Stimulated activated memory B cell treated with anti-CD40 and anti-IgM and Interleukin-4, amounts not matched to agents 10 μg/mL and 1 μg/mL and 100 μg/mL, for 72 hours (primary cell): Measurements from ENCODE around the gene PDE3B.
A peak's percentile ranks its signal among the peaks of the same experiment; 100 is the strongest.
"Not testable (repeated sequence)": the region's sequence is repeated elsewhere in the genome, so short reads cannot be mapped to it uniquely, and the experiment has no call there.

ENCODE experiments used
- ATAC-seq: fragments of 150-1000 bp; cut with Tn5 transposase; 2 replicates; pipeline ENCODE4 v1.10.0; 2021
- H3K27ac Mint-ChIP-seq: one replicate; pipeline ENCODE4 v1.8.0; 2022; ENCODE audit warnings: mild to moderate bottlenecking, mixed read lengths
- H3K27me3 Mint-ChIP-seq: one replicate; pipeline ENCODE4 v1.8.0; 2022; ENCODE audit warnings: mixed read lengths
- H3K36me3 Mint-ChIP-seq: one replicate; pipeline ENCODE4 v1.8.0; 2022; ENCODE audit warnings: mixed read lengths
- H3K4me1 Mint-ChIP-seq: one replicate; pipeline ENCODE4 v1.8.0; 2022; ENCODE audit warnings: mixed read lengths
- H3K4me3 Mint-ChIP-seq: one replicate; pipeline ENCODE4 v1.8.0; 2022; ENCODE audit warnings: mild to moderate bottlenecking, moderate library complexity, mixed read lengths
- H3K9me3 Mint-ChIP-seq: one replicate; pipeline ENCODE4 v1.8.0; 2022; ENCODE audit warnings: mixed read lengths

PDE3B gene

DNA sequence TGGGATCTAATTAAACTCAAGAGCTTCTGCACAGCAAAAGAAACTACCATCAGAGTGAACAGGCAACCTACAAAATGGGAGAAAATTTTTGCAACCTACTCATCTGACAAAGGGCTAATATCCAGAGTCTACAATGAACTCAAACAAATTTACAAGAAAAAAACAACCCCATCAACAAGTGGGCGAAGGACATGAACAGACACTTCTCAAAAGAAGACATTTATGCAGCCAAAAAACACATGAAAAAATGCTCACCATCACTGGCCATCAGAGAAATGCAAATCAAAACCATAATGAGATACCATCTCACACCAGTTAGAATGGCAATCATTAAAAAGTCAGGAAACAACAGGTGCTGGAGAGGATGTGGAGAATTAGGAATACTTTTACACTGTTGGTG is 240.1 kb downstream of the PDE3B start:
- H3K4me3 Mint-ChIP-seq, H3K9me3 Mint-ChIP-seq, ATAC-seq, H3K27ac Mint-ChIP-seq, H3K27me3 Mint-ChIP-seq: not testable (repeated sequence)
- Mint-ChIP-seq H3K36me3 (peaks cover 18% of the 10 kb centered on the region), H3K4me1 (peaks cover 31% of the 10 kb centered on the region)

DNA sequence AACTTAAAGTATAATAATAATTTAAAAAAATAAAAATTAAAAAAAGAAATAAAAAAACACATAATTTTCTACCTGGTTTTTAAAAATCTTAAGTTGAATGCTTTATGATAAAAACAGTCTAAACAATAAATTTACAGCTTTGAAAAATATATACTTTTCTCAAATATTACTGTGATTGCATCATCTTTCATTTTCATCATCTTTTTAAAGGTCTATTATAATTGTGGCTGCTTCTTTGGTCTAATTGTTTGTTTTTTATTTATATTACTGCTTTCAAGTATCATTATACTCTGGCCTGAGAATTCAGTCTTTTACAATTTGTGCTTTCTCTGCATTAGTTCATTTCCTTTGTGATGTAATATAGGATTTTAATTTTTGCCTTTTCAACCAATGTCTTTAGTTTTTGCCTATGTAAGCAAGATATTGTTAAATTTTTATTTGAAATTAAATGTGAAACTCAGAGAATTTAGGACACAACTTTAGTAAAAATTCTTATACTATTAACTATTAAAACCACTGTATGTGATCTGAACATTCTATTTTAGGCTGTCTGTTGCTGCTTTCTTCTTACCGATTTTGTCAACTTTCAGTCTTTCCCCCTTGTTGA is 241.2 kb downstream of the PDE3B start:
- Mint-ChIP-seq H3K9me3 (no peaks in the 10 kb centered on the region), H3K36me3 (peaks cover 18% of the 10 kb centered on the region), H3K27ac (no peak overlapping the region), H3K4me3 (no peak overlapping the region), H3K27me3 (no peaks in the 10 kb centered on the region), H3K4me1 (peaks cover 32% of the 10 kb centered on the region)
- ATAC-seq: no peak

DNA sequence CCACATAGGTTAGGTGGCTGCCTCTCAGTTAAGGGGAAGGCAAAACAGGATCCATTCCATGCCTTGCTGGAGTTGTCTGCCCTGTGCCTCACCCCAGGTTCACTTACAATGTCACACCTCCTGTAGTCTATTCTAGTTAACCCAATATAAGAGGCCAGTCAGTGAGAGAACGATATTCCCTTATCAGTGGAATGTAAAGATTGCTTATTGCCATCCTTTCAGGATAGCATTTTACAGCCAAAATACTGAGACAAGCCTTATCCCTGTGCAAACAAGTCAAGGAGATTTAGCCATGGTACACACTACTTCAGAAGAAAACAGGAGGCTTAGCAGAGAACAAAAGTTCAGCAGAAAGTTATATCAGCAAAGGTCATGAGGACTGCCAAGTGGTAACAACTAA is 242.9 kb downstream of the PDE3B start:
- no peak overlapping the region for H3K4me3 Mint-ChIP-seq
- H3K4me1 Mint-ChIP-seq: peaks cover 42% of the 10 kb centered on the region
- ATAC-seq: no peak
- H3K9me3 Mint-ChIP-seq: no peaks in the 10 kb centered on the region
- peaks cover 14% of the 10 kb centered on the region for H3K36me3 Mint-ChIP-seq
- H3K27me3 Mint-ChIP-seq: no peaks in the 10 kb centered on the region
- H3K27ac Mint-ChIP-seq: peak overlapping the region; percentile 15

DNA sequence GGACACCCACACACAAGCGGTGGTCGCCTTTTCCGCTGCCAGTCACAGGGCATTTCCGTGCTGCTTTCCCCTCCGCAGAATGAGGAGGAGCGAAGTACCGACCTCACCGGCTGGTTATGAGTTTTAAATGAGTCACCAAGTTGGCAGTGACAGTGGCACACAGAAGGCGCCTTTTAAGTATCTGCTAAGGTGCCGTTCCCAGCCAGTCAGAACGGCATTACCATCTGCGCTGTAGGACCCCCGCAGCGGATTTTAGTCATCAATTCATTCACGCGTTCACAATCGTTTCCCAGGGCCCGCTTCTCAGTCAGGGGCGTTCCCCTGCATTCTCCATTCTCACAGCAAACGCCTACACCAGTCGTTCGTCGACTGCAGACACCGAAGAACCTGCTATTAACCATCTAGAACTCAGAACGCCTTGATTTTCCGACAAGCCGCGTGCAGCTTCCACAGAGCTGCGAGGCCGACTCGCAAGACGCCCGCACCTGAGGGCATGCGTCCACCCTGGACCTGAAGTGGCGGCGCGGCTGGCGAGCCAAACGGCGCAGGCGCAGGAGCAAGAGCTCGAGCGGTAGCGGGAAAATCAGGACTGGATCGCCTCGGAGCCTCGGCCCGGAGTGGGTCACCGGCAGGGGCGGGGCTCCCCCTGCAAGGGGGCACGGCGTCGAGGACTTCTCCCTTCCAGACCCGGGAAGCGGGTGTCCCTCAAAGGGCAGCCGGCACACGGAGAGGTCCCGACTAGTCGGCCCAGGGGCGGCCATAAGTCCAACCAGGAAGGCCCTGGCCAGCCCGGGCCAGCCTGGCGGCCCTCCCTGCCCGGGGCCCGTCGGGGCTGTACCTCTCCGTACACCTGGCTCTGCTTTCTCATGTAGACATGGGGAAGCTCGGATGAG is 247.8 kb downstream of the PDE3B start:
- Mint-ChIP-seq H3K27ac (peak overlapping the region; percentile 94), H3K4me1 (peaks cover 37% of the 10 kb centered on the region), H3K4me3 (peak overlapping the region; percentile 90), H3K27me3 (no peaks in the 10 kb centered on the region), H3K36me3 (no peaks in the 10 kb centered on the region), H3K9me3 (no peaks in the 10 kb centered on the region)
- peak; percentile 78 for ATAC-seq

DNA sequence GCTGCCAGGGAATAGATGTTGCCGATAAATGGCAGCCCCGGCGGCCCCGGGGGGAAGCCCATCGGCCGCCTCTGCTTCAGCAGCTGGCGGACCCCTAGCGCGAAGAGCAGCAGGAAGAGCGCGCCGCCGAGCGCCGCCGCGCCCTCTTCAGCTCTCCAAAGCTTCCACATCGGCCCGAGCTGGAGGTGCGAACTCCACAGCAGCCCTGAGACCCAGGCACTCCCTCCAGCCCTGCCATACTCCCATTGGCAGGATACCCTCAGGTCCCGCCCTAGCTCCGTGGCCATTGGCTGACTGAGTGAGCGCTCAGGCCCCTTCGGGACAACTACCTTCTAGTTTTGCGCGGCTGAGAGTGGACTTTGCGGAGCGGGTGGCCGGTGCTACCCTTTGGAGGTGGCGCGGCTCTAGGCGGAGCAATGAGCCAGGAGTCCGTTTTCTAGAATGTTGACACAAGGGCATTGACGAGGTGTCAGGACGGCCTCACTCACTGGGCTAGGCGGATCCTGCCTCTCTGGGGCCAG is 248.5 kb downstream of the PDE3B start, which contains the start of gene CYP2R1:
Gene CYP2R1 (minus strand): TSS at position 196 of the 521 bp plus-strand sequence. CDS start 26 bp downstream, at position 170.
- peak within 1 kb of the TSS; percentile 90 for H3K4me3 Mint-ChIP-seq
- peak within 1 kb of the TSS; percentile 94 for H3K27ac Mint-ChIP-seq
- H3K9me3 Mint-ChIP-seq: no peaks in the 10 kb centered on the region
- H3K4me1 Mint-ChIP-seq: peaks cover 30% of the 10 kb centered on the region
- no peaks in the 10 kb centered on the region for H3K27me3 Mint-ChIP-seq
- ATAC-seq: peak; percentile 96
- H3K36me3 Mint-ChIP-seq: no peaks in the 10 kb centered on the region

DNA sequence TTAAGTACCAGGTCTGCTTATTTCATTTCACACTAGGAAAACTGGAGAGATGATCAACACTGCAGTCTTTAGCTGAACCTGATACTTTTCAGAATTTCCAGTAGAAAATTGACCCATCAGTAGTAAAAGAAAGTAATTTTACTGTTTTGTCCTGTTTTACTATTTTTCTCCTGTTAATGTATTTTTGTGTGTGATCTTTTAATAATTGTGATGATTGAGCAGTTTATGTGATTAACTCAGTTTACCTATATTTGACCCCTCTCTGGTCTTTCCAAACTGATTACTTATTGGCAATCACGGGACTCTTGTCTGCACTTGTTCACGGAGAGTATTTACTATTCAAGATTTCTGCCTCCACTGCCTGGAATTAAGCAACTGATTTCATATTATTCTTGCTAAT is 249.0 kb downstream of the PDE3B start:
- Mint-ChIP-seq H3K27me3 (no peaks in the 10 kb centered on the region), H3K4me1 (peaks cover 27% of the 10 kb centered on the region), H3K27ac (peak overlapping the region; percentile 94), H3K9me3 (no peaks in the 10 kb centered on the region), H3K36me3 (no peaks in the 10 kb centered on the region), H3K4me3 (peak overlapping the region; percentile 90)
- ATAC-seq: no peak

DNA sequence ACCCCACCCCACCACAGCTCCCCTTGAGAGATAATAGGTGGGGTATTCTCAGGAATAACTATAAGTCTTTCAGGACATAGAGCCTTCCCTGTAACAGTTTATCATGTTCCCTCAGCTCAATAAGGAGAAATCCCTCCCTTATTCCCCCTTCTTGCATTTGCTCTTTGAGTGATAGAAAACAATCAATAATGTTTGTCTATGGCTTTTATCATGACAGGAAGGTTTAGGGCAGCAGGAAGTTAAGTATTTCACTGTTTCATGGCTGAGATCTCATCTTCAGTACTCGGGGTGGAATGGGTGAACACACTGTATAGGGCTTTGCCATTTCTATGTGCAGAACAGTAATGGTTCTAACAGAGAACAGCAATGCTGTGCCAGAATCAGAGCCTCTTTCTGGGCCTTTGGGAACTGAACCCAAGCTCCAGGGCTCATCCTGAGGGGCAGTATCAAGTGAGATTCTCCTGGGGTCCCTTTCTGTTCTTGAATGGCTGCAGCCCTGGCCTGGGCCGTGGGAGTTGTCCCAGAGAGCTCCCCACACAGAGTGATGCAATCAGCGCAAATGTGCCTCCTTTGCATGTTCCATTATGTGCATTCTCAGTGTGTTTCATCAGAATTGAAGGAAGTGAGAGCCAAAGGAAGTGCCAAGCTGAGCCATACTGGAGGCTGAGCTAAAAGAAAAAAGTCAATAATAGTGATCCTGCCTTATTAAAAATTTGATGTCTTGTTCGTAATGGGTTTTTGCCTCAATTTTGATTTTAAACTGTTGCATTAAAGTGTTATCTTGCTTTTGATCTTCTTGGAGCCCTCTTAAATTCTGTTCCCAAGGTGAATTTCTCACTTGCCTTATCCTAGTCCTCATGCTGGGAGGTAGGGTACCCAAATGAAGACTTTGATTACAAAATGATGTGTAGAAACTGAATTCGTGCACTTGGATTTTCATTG is 251.3 kb downstream of the PDE3B start:
- ATAC-seq: no peak
- Mint-ChIP-seq H3K36me3 (no peaks in the 10 kb centered on the region), H3K4me1 (peaks cover 16% of the 10 kb centered on the region), H3K27ac (peak overlapping the region; percentile 29), H3K9me3 (no peaks in the 10 kb centered on the region), H3K4me3 (no peak overlapping the region), H3K27me3 (no peaks in the 10 kb centered on the region)

DNA sequence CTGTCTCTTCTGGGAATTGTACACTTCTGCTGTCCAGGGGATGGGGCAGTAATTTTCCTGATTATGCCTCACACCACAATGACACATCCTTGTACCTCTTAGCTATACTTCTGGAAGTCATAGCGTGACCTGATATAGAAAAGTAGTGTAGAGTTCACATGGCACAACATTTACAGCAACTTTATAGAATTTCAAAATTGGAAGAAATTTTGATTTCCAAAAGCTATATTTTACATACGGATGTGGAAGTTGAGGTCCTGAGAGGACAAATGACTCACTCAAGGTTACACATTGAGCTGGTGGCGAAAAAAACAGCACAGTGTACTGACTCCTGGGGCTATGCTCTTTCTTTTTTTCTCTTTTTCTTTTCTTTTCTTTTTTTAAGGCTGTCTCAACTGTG is 254.8 kb downstream of the PDE3B start:
- H3K36me3 Mint-ChIP-seq: no peaks in the 10 kb centered on the region
- ATAC-seq: no peak
- peaks cover 5% of the 10 kb centered on the region for H3K4me1 Mint-ChIP-seq
- H3K27ac Mint-ChIP-seq: peak overlapping the region; percentile 33
- H3K27me3 Mint-ChIP-seq: peaks cover 7% of the 10 kb centered on the region
- no peaks in the 10 kb centered on the region for H3K9me3 Mint-ChIP-seq
- no peak overlapping the region for H3K4me3 Mint-ChIP-seq

DNA sequence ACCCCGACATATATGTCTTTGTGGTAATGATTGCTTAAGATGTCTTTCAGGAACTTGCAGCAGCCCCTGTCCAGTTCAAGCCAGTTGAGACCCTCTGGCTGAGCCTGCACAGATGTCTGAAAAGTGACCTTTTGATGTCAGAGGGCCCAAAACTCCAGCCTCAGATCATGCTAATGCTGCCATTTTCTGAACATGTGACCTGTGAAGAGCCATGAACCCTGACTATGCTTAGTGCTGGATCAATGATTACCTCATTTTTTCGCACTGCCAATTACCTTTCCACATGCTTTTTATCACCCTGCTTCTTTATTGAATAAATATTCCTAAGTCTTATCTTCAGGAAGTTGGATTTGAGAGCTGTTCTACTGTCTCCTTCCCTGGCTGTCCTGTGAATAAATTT is 255.3 kb downstream of the PDE3B start:
- no peak for ATAC-seq
- H3K4me3 Mint-ChIP-seq: no peak overlapping the region
- H3K36me3 Mint-ChIP-seq: no peaks in the 10 kb centered on the region
- no peaks in the 10 kb centered on the region for H3K9me3 Mint-ChIP-seq
- H3K27me3 Mint-ChIP-seq: peaks cover 7% of the 10 kb centered on the region
- peaks cover 5% of the 10 kb centered on the region for H3K4me1 Mint-ChIP-seq
- peak overlapping the region; percentile 33 for H3K27ac Mint-ChIP-seq

DNA sequence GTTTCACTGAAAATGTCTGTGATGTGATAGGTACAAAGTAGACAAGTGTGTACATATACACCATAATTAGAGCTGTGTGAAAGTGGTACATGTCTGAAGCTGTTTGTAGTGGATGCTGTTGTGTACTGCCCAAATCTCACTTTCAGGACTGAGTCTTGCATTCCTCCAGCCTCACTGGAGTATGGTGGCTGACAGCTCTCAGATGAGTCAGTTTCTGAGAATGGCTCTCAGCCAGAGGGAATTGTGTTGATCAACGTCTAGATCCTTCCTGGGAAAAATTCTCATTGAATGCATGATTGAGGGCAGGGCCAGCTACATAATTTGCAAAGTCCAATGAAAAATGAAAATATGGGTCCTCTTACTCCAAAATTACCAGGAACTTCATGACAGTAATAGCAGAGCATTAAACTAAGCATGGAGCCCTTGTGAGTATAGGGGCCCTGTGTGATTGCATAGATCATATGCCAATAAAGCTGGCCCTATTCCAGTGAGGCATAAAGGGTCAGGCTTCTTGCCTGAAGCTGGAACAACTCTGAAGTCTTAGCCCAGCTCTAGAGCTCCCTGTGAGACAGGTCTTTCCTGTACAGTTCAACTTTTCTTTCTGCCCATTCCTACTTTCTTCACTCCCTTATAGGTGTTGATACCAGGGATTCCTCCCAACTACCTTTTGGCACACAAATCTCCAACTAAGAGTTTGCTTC is 259.2 kb downstream of the PDE3B start:
- peaks cover 35% of the 10 kb centered on the region for H3K4me1 Mint-ChIP-seq
- no peak overlapping the region for H3K4me3 Mint-ChIP-seq
- H3K9me3 Mint-ChIP-seq: no peaks in the 10 kb centered on the region
- H3K36me3 Mint-ChIP-seq: no peaks in the 10 kb centered on the region
- H3K27ac Mint-ChIP-seq: no peak overlapping the region
- H3K27me3 Mint-ChIP-seq: peaks cover 7% of the 10 kb centered on the region
- no peak for ATAC-seq

DNA sequence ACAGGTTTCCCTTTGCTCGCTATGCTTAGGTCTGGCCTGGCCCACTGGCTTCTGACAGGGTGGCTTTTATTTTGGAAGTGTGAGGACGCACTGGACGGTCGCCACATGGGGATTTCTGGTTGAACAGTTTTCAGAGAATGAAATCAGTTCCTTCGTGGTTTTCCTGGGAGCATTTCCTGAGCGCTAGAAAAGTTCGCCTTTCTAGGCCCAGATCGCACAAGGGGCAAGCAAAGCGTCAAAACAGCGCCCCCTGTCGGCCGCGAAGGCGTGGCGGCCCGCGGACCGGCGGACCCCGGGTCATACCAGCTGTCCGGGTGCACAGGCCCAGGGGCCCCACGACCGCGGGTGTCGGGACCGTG is 261.1 kb downstream of the PDE3B start:
- peak; percentile 44 for ATAC-seq
- Mint-ChIP-seq H3K27ac (peak overlapping the region; percentile 72), H3K4me1 (peaks cover 44% of the 10 kb centered on the region), H3K9me3 (no peaks in the 10 kb centered on the region), H3K36me3 (no peaks in the 10 kb centered on the region), H3K27me3 (peaks cover 7% of the 10 kb centered on the region), H3K4me3 (peak overlapping the region; percentile 81)

DNA sequence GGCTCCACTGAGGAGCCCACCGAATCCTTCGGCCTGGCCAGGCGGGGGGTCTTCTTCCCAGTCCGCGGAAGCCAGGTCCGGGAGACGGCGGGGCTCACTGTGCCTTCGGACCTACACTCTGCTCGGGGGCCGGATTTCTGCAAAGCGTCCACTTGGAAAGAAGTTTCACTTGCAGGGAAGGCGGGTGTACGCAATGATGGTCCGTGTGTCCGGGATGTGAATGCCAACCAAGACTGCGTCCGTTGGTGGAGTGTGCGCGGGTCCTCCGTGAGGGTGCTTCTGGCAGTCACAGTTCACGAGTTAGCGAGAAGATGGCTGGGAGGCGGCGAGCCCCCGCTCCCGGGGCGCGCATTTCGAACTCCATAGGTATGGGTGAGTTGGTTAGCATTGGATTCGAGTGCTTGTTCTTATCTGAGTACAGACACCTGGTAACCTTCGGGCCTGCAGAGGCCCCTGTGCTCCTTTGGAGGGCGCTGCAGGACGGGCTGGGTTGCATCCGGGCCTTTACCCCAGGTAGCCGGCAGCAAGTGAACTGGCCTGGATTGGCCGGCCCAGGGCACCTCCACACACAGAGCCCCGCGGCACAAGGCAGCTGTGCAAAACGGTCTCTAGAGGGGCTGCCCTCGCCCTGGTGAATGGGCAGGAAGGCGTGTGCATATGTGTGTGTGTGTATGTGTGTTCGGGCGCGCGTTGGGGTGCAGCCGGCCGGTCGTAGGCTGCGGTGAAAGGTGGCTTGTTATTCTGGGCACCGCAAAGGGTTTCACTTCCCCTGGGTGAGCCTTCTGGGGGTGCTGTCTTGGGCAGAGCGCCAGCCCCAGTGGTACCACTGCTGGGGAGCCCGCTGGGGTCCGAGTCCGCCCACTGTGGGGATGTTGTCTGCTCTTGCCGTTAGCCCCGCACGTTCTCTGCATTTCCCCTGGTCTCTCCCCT is 261.8 kb downstream of the PDE3B start:
- H3K9me3 Mint-ChIP-seq: no peaks in the 10 kb centered on the region
- peak overlapping the region; percentile 81 for H3K4me3 Mint-ChIP-seq
- H3K27ac Mint-ChIP-seq: peak overlapping the region; percentile 72
- H3K4me1 Mint-ChIP-seq: peaks cover 44% of the 10 kb centered on the region
- peaks cover 7% of the 10 kb centered on the region for H3K27me3 Mint-ChIP-seq
- peak; percentile 94 for ATAC-seq
- no peaks in the 10 kb centered on the region for H3K36me3 Mint-ChIP-seq

DNA sequence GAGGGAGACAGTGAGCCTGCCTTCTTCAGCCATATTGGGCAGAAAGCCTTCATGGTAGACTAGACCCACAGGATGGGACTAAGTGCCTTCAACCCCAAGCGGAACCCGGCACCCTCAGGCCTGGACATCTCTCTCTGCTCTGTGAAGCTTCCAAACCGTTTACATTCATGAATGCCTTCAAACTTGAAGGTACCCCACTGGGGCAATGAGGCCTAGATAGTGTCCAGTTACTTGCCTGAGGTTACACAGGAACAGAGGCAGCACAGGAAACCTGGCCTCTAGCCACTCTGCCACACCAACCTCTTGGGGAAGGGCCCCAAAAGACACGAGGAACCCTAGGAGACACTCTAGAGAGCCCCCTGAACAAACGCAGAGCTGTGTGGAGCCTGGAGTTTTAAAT is 263.0 kb downstream of the PDE3B start:
- ATAC-seq: no peak
- Mint-ChIP-seq H3K4me3 (no peak overlapping the region), H3K4me1 (peaks cover 44% of the 10 kb centered on the region), H3K27me3 (peaks cover 3% of the 10 kb centered on the region), H3K36me3 (no peaks in the 10 kb centered on the region), H3K9me3 (no peaks in the 10 kb centered on the region), H3K27ac (peak overlapping the region; percentile 72)

DNA sequence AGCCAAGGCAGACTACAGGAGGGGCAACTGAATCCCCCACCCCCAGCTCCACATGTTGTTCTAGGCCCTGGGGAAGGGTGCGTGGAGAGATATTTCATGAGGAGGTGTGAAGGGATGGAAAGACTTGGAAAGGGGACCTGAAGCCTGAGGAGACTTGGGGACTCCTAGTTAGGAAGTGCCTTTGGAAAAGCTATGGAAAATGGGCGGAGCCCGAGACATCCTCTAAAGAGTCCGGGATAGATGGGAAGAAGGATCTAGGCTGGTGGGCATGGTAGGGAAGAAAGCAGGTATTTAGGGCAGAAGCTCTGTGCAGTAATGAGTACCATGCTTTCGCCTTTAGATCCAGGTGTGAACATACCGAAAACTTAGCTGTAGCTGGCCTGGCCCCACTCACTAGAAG is 263.4 kb downstream of the PDE3B start:
- no peak overlapping the region for H3K4me3 Mint-ChIP-seq
- peaks cover 44% of the 10 kb centered on the region for H3K4me1 Mint-ChIP-seq
- H3K36me3 Mint-ChIP-seq: no peaks in the 10 kb centered on the region
- no peak for ATAC-seq
- H3K27ac Mint-ChIP-seq: peak overlapping the region; percentile 72
- no peaks in the 10 kb centered on the region for H3K9me3 Mint-ChIP-seq
- H3K27me3 Mint-ChIP-seq: peaks cover 8% of the 10 kb centered on the region
